ENCODE data around the gene NR1I3. TPM values are rescaled to one million over a fixed set of nuclear protein-coding genes. Genes with fewer than 3 reads are reported as not detected.
A peak's percentile ranks its signal among the peaks of the same experiment; 100 is the strongest.
"Not testable (repeated sequence)": the region's sequence is repeated elsewhere in the genome, so short reads cannot be mapped to it uniquely, and the experiment has no call there.

NR1I3 gene
- polyA plus RNA-seq (2013, experiment 1 of 2; ENCODE audit: insufficient read length): 0.36 TPM
- polyA plus RNA-seq (2013, experiment 2 of 2; ENCODE audit: insufficient read length): 0.29 TPM

GRCh38 chr1:161238039-161238473, at the start of gene NR1I3:
Gene NR1I3, minus strand, starts transcription at chr1:161238203. Its CDS starts 1,638 bp downstream, at chr1:161236565.
- DNase-seq: no peak

- no peak for DNase-seq
Measured at GRCh38 chr1:161287482-161288054, 49.6 kb upstream of the NR1I3 start.

- no peak for DNase-seq
Measured at GRCh38 chr1:161285521-161285920, 47.5 kb upstream of the NR1I3 start.

- DNase-seq: no peak
Measured at GRCh38 chr1:161285113-161285512, 47.1 kb upstream of the NR1I3 start.

- DNase-seq: no peak
Measured at GRCh38 chr1:161282991-161283390, 45.0 kb upstream of the NR1I3 start.

- no peak for DNase-seq
Measured at GRCh38 chr1:161274874-161275273, 36.9 kb upstream of the NR1I3 start.

GRCh38 chr1:161273402-161273801, 35.4 kb upstream of the NR1I3 start:
- no peak for DNase-seq

GRCh38 chr1:161267321-161267720, 29.3 kb upstream of the NR1I3 start:
- DNase-seq: no peak

- DNase-seq: no peak
Measured at GRCh38 chr1:161266836-161267235, 28.8 kb upstream of the NR1I3 start.

- peak; percentile 21 for DNase-seq
Measured at GRCh38 chr1:161266202-161266601, 28.2 kb upstream of the NR1I3 start.

GRCh38 chr1:161265305-161265704, 27.3 kb upstream of the NR1I3 start:
- DNase-seq: no peak

GRCh38 chr1:161261261-161262235, 23.5 kb upstream of the NR1I3 start:
- no peak for DNase-seq

GRCh38 chr1:161260376-161261260, 22.6 kb upstream of the NR1I3 start:
- no peak for DNase-seq

- no peak for DNase-seq
Measured at GRCh38 chr1:161259765-161260164, 21.8 kb upstream of the NR1I3 start.

GRCh38 chr1:161259345-161259702, 21.3 kb upstream of the NR1I3 start:
- no peak for DNase-seq

- peak; percentile 65 for DNase-seq
Measured at GRCh38 chr1:161258439-161259344, 20.7 kb upstream of the NR1I3 start, which contains the start of gene PCP4L1. Gene PCP4L1, plus strand, starts transcription at chr1:161258745. Its CDS starts 230 bp downstream, at chr1:161258975.

- not testable (repeated sequence) for DNase-seq
Measured at GRCh38 chr1:161257109-161257508, 19.1 kb upstream of the NR1I3 start.

GRCh38 chr1:161255955-161256520, 18.0 kb upstream of the NR1I3 start:
- DNase-seq: not testable (repeated sequence)

- DNase-seq: not testable (repeated sequence)
Measured at GRCh38 chr1:161255302-161255701, 17.3 kb upstream of the NR1I3 start.

GRCh38 chr1:161251579-161251978, 13.6 kb upstream of the NR1I3 start:
- DNase-seq: no peak

- DNase-seq: no peak
Measured at GRCh38 chr1:161250829-161251228, 12.8 kb upstream of the NR1I3 start.

Measured in fibroblast of skin of back (primary cell).